Ascending aorta (tissue), 2 donors: ENCODE results near the gene RARA. TPM values are rescaled to one million over a fixed set of nuclear protein-coding genes. Genes with fewer than 3 reads are reported as not detected.
A peak's percentile ranks its signal among the peaks of the same experiment; 100 is the strongest.

Experiments
- DNase-seq, 2 donors: peaks; one replicate each; pipeline ENCODE4 v3.0.0-alpha.2; 2019; ENCODE audit warnings: low spot score in 2 of 2
- H3K27ac ChIP-seq, 2 donors: fragments of 200-600 bp; sonication (generic); one replicate each; pipeline ENCODE4 v1.5.1; 2016 to 2017; ENCODE audit warnings: mild to moderate bottlenecking in 1 of 2
- H3K27me3 ChIP-seq: fragments of 200-600 bp; sonication (generic); one replicate; pipeline ENCODE4 v1.5.1; 2017
- H3K36me3 ChIP-seq, 2 donors: fragments of 200-600 bp; sonication (generic); one replicate each; pipeline ENCODE4 v1.5.1; 2016
- H3K4me1 ChIP-seq, 2 donors: fragments of 200-600 bp; sonication (generic); one replicate each; pipeline ENCODE4 v1.5.1; 2016 to 2017; ENCODE audit warnings: mild to moderate bottlenecking in 1 of 2
- H3K4me3 ChIP-seq, 2 donors: fragments of 200-600 bp; sonication (generic); one replicate each; pipeline ENCODE4 v1.5.1; 2016 to 2017; ENCODE audit warnings: mild to moderate bottlenecking in 1 of 2
- H3K9me3 ChIP-seq, 2 donors: fragments of 200-600 bp; sonication (generic); one replicate each; pipeline ENCODE4 v1.5.1; 2016
- CTCF ChIP-seq, 3 experiments: fragments of 200-600 bp in 2 of 3; fragments of 450-650 bp in 1 of 3; sonication (generic) in 2 of 3; IDR thresholded peaks; one replicate each; pipeline ENCODE4 v1.5.1; 2016 to 2019; ENCODE audit warnings: antibody characterized with exemption in 3 of 3, mild to moderate bottlenecking in 1 of 3, moderate library complexity in 1 of 3
- intact Hi-C: fragments of 100-400 bp; cut with DNase I; formaldehyde crosslinking; loops from one replicate; pipeline ENCODE4 v1.15.1; 2023
- total RNA-seq: library from RNA; depleted of rRNA; stranded (reverse); fragments of >200 nt; gene quantifications from one replicate; pipeline ENCODE4 v1.1.0, GENCODE V29; 2016

Gene RARA
- total RNA-seq = 77.3 TPM

- DNase-seq = peak in 1 of 2 donors; percentile 82
- peak within 1 kb of the TSS; percentile 35 to 61 for H3K4me3 ChIP-seq
- H3K4me1 ChIP-seq = peaks cover 50 to 61% of the 10 kb centered on the region in 2 donors
- H3K36me3 ChIP-seq = no peaks in the 10 kb centered on the region
- intact Hi-C loops = loop anchor here (5.0 kb wide), 1 partner anchor 228 kb away; no protein-coding TSS in a partner anchor
- no peaks in the 10 kb centered on the region for H3K27me3 ChIP-seq
- no peak for TF ChIP-seq CTCF (IDR thresholded peaks at IDR 0.05)
- no peaks in the 10 kb centered on the region for H3K9me3 ChIP-seq
- peak within 1 kb of the TSS; percentile 82 to 91 for H3K27ac ChIP-seq
These were observed at the start of gene RARA for GRCh38 chr17:40309031-40309948. RARA (plus strand) TSS chr17:40309180; CDS start chr17:40331219, 22,039 bp downstream.

DNA sequence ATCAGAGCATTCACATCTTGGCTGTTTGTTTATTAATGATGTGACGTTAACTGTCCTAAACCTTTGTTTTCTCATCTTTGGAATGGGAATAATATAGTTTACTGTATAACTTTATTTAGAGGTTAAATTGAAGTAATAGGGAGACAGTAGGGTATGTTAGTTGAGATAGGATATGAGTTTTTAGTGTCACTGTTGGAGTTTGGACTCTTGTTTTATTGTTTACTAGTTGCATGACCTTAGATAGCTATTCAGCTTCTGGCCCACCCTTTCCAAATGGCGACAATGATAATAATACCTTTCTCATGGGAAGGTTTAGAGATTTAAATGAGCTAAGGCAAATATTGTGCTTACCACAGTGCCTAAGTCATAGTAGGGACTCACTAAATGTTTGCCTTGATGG lies 49.5 kb upstream of the RARA start:
- Histone ChIP-seq H3K27ac (no peak overlapping the region), H3K4me1 (no peaks in the 10 kb centered on the region), H3K27me3 (no peaks in the 10 kb centered on the region), H3K4me3 (no peak overlapping the region), H3K9me3 (no peaks in the 10 kb centered on the region), H3K36me3 (peaks cover 59 to 75% of the 10 kb centered on the region in 2 donors)
- no peak for DNase-seq
- no peak for TF ChIP-seq CTCF (IDR thresholded peaks at IDR 0.05)
- intact Hi-C loops = no loop called here

- H3K27me3 ChIP-seq = no peaks in the 10 kb centered on the region
- intact Hi-C loops = no loop called here
- H3K36me3 ChIP-seq = peaks cover 69 to 85% of the 10 kb centered on the region in 2 donors
- no peak for TF ChIP-seq CTCF (IDR thresholded peaks at IDR 0.05)
- H3K4me1 ChIP-seq = no peaks in the 10 kb centered on the region
- no peak overlapping the region for H3K27ac ChIP-seq
- DNase-seq = no peak
- H3K9me3 ChIP-seq = no peaks in the 10 kb centered on the region
- H3K4me3 ChIP-seq = no peak overlapping the region
These were observed 48.5 kb upstream of the RARA start for GRCh38 chr17:40260528-40260927.

DNA sequence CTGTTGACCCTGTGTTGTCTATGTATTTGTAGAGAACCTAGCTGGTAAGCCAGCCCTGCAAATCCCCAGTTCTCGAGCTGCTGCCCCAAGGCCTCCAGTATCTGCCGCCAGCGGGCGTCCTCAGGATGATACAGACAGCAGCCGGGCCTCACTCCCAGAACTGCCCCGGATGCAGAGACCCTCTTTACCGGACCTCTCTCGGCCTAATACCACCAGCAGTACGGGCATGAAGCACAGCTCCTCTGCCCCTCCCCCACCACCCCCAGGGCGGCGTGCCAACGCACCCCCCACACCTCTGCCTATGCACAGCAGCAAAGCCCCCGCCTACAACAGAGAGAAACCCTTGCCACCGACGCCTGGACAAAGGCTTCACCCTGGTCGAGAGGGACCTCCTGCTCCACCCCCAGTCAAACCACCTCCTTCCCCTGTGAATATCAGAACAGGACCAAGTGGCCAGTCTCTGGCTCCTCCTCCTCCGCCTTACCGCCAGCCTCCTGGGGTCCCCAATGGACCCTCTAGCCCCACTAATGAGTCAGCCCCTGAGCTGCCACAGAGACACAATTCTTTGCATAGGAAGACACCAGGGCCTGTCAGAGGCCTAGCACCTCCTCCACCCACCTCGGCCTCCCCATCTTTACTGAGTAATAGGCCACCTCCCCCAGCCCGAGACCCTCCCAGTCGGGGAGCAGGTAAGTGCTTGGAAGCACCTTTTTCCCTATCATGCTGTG lies 44.4 kb upstream of the RARA start:
- H3K4me1 ChIP-seq = no peaks in the 10 kb centered on the region
- H3K36me3 ChIP-seq = peaks cover 66 to 69% of the 10 kb centered on the region in 2 donors
- TF ChIP-seq CTCF (IDR thresholded peaks at IDR 0.05) = no peak

GRCh38 chr17:40265337-40265736 lies 43.6 kb upstream of the RARA start:
- no peak overlapping the region for H3K27ac ChIP-seq
- intact Hi-C loops = no loop called here
- no peaks in the 10 kb centered on the region for H3K9me3 ChIP-seq
- H3K27me3 ChIP-seq = no peaks in the 10 kb centered on the region
- no peak overlapping the region for H3K4me3 ChIP-seq
- H3K36me3 ChIP-seq = peaks cover 64 to 65% of the 10 kb centered on the region in 2 donors
- TF ChIP-seq CTCF (IDR thresholded peaks at IDR 0.05) = no peak
- no peaks in the 10 kb centered on the region for H3K4me1 ChIP-seq
- DNase-seq = no peak

More for the DNA sequence above, 44.4 kb upstream of the RARA start:
- Histone ChIP-seq H3K27ac (no peak overlapping the region), H3K9me3 (no peaks in the 10 kb centered on the region), H3K27me3 (no peaks in the 10 kb centered on the region), H3K4me3 (no peak overlapping the region)
- intact Hi-C loops = no loop called here
- no peak for DNase-seq
